Hepatocyte (in vitro differentiated cells): ENCODE data around the gene CMTM5. TPM values are rescaled to one million over a fixed set of nuclear protein-coding genes. Genes with fewer than 3 reads are reported as not detected.
"Not testable (repeated sequence)": the region's sequence is repeated elsewhere in the genome, so short reads cannot be mapped to it uniquely, and the experiment has no call there.

Experiments used
- DNase-seq: peaks from one replicate; pipeline ENCODE4 v3.0.0-alpha.2; 2016; ENCODE audit warnings: low spot score
- H2AFZ ChIP-seq: fragments of 200-600 bp; sonication (generic); 2 replicates; pipeline ENCODE4 v1.6.0; 2016; ENCODE audit warnings: antibody characterized with exemption, mild to moderate bottlenecking
- H3K27ac ChIP-seq: fragments of 200-600 bp; sonication (generic); 2 replicates; pipeline ENCODE4 v1.5.1; 2016; ENCODE audit warnings: mild to moderate bottlenecking
- H3K27me3 ChIP-seq: fragments of 200-600 bp; sonication (generic); 2 replicates; pipeline ENCODE4 v1.6.1; 2016
- H3K36me3 ChIP-seq: fragments of 200-600 bp; sonication (generic); replicated peaks from 2 replicates; pipeline ENCODE4 v1.5.1; 2016; ENCODE audit warnings: low read depth; ENCODE audit not compliant: insufficient read depth
- H3K4me1 ChIP-seq: fragments of 200-600 bp; sonication (generic); 2 replicates; pipeline ENCODE4 v1.5.1; 2016; ENCODE audit warnings: mild to moderate bottlenecking, moderate library complexity; ENCODE audit not compliant: insufficient read depth
- H3K4me2 ChIP-seq: fragments of 200-600 bp; sonication (generic); 2 replicates; pipeline ENCODE4 v1.6.0; 2016
- H3K4me3 ChIP-seq: fragments of 200-600 bp; sonication (generic); 2 replicates; pipeline ENCODE4 v1.5.1; 2016; ENCODE audit warnings: mild to moderate bottlenecking
- H3K79me2 ChIP-seq: fragments of 200-600 bp; sonication (generic); 2 replicates; pipeline ENCODE4 v1.6.0; 2017; ENCODE audit warnings: mild to moderate bottlenecking
- H3K9me2 ChIP-seq: fragments of 200-600 bp; sonication (generic); replicated peaks from 2 replicates; pipeline ENCODE4 v1.6.0; 2017; ENCODE audit warnings: mild to moderate bottlenecking; ENCODE audit not compliant: insufficient read depth
- H3K9me3 ChIP-seq: fragments of 200-600 bp; sonication (generic); 2 replicates; pipeline ENCODE4 v1.5.1; 2016; ENCODE audit warnings: low read depth, mild to moderate bottlenecking
- H4K20me1 ChIP-seq: fragments of 200-600 bp; sonication (generic); 2 replicates; pipeline ENCODE4 v1.6.0; 2016; ENCODE audit warnings: mild to moderate bottlenecking; ENCODE audit not compliant: insufficient read depth, poor library complexity, severe bottlenecking
- CTCF ChIP-seq: fragments of 200-600 bp; sonication (generic); IDR thresholded peaks from 2 replicates; pipeline ENCODE4 v1.5.1; 2016; ENCODE audit warnings: antibody characterized with exemption, mild to moderate bottlenecking; ENCODE audit not compliant: poor library complexity
- EZH2 ChIP-seq: fragments of 200-600 bp; sonication (generic); IDR thresholded peaks from 2 replicates; pipeline ENCODE4 v1.6.1; 2016; ENCODE audit warnings: antibody characterized with exemption, mild to moderate bottlenecking, borderline replicate concordance
- EZH2phosphoT487 ChIP-seq: fragments of 200-600 bp; sonication (generic); IDR thresholded peaks from one replicate; pipeline ENCODE4 v1.6.1; 2018; ENCODE audit warnings: antibody characterized with exemption, mild to moderate bottlenecking, low read depth, moderate library complexity; ENCODE audit not compliant: unreplicated experiment, severe bottlenecking
- WGBS: methylation state at CpG from one replicate; pipeline ENCODE4 v1.1.6; 2016; ENCODE audit warnings: low lambda C conversion rate; ENCODE audit errors: missing lambda C conversion rate; 5-methylcytosine and 5-hydroxymethylcytosine counted together
- polyA plus RNA-seq: library from polyadenylated mRNA; unstranded; fragments of >200 nt; fragmentation: Nextera tagmentation; extraction: Ambion mirVana; gene quantifications from 2 replicates; pipeline ENCODE4 v1.2.1, GENCODE V29; 2016
- total RNA-seq: library from RNA; depleted of rRNA; stranded (reverse); fragments of >200 nt; gene quantifications from 2 replicates; pipeline ENCODE4 v1.2.3, GENCODE V29; 2014

The CMTM5 gene
- total and polyA plus RNA-seq, 2 experiments from 2014 or later, result 0.28 TPM; not detected in 1

- TF ChIP-seq EZH2phosphoT487, result no peak
- TF ChIP-seq EZH2, result no peak
- no peak for TF ChIP-seq CTCF
- no peak overlapping the region for H3K4me2 ChIP-seq
- H3K27ac ChIP-seq, result no peak overlapping the region
- H3K9me3 ChIP-seq, result no peaks in the 10 kb centered on the region
- DNase-seq, result no peak
- 59% methylated on average over 2 of the region's 2 CpGs for WGBS
- no peak overlapping the region for H3K4me3 ChIP-seq
- H3K4me1 ChIP-seq, result no peaks in the 10 kb centered on the region
- H3K9me2 ChIP-seq, result no peaks in the 10 kb centered on the region
- H3K79me2 ChIP-seq, result no peaks in the 10 kb centered on the region
- no peaks in the 10 kb centered on the region for H4K20me1 ChIP-seq
- no peak overlapping the region for H2AFZ ChIP-seq
- no peaks in the 10 kb centered on the region for H3K27me3 ChIP-seq
- H3K36me3 ChIP-seq, result no peaks in the 10 kb centered on the region
Observed at GRCh38 chr14:23385244-23385641, 8.4 kb downstream of the CMTM5 start.

- WGBS, result 89% methylated on average over 18 of the region's 18 CpGs
- no peak overlapping the region for H3K4me3 ChIP-seq
Observed at GRCh38 chr14:23385642-23386265, 8.9 kb downstream of the CMTM5 start.

GRCh38 chr14:23386266-23386657 lies 9.4 kb downstream of the CMTM5 start:
- not testable (repeated sequence) for DNase-seq, H3K4me1 ChIP-seq, H3K9me3 ChIP-seq, H3K9me2 ChIP-seq, H3K36me3 ChIP-seq, H3K4me2 ChIP-seq, H3K4me3 ChIP-seq, H4K20me1 ChIP-seq, H3K27ac ChIP-seq, H3K79me2 ChIP-seq, H3K27me3 ChIP-seq, H2AFZ ChIP-seq
- WGBS, result 92% methylated on average over 17 of the region's 17 CpGs

More at GRCh38 chr14:23385642-23386265, 8.9 kb downstream of the CMTM5 start:
- TF ChIP-seq EZH2phosphoT487 (no peak), EZH2 (no peak), CTCF (no peak)
- Histone ChIP-seq H3K27me3 (no peaks in the 10 kb centered on the region), H3K27ac (no peak overlapping the region), H3K4me2 (no peak overlapping the region), H4K20me1 (no peaks in the 10 kb centered on the region), H3K79me2 (no peaks in the 10 kb centered on the region), H3K4me1 (no peaks in the 10 kb centered on the region), H3K9me2 (no peaks in the 10 kb centered on the region), H2AFZ (no peak overlapping the region), H3K9me3 (no peaks in the 10 kb centered on the region), H3K36me3 (no peaks in the 10 kb centered on the region)
- DNase-seq, result no peak

- Histone ChIP-seq H4K20me1 (no peaks in the 10 kb centered on the region), H3K27ac (no peak overlapping the region), H3K4me2 (no peak overlapping the region), H3K36me3 (no peaks in the 10 kb centered on the region), H3K4me3 (no peak overlapping the region), H3K79me2 (no peaks in the 10 kb centered on the region), H3K9me2 (no peaks in the 10 kb centered on the region), H3K4me1 (no peaks in the 10 kb centered on the region), H3K27me3 (no peaks in the 10 kb centered on the region), H2AFZ (no peak overlapping the region), H3K9me3 (no peaks in the 10 kb centered on the region)
- no peak for DNase-seq
- 96% methylated on average over 1 of the region's 1 CpG for WGBS
- TF ChIP-seq CTCF (no peak), EZH2 (no peak), EZH2phosphoT487 (no peak)
Observed at GRCh38 chr14:23386999-23387398, 10.2 kb downstream of the CMTM5 start.
